Subcutaneous adipose tissue (tissue), 4 donors: ENCODE data around the gene SHC4. TPM values are rescaled to one million over a fixed set of nuclear protein-coding genes. Genes with fewer than 3 reads are reported as not detected.

Experiments
- CTCF ChIP-seq: fragments of 450-650 bp; IDR thresholded peaks from one replicate; pipeline ENCODE4 v1.5.1; 2016; ENCODE audit warnings: low read depth, mild to moderate bottlenecking, control low read depth, antibody characterized with exemption, moderate library complexity
- total RNA-seq, 4 donors: library from RNA; depleted of rRNA; stranded (reverse); fragments of >200 nt; gene quantifications; one replicate each; pipeline ENCODE4 v1.1.0, GENCODE V29; 2016

The SHC4 gene
- total RNA-seq, 4 donors from 2014 or later = 0.38 to 0.85 TPM; not detected in 2

- no peak for TF ChIP-seq CTCF
Measured at GRCh38 chr15:48924528-48925393, 39.0 kb downstream of the SHC4 start.

GRCh38 chr15:48922046-48922445 is 41.7 kb downstream of the SHC4 start:
- no peak for TF ChIP-seq CTCF

GRCh38 chr15:48916721-48917120 is 47.0 kb downstream of the SHC4 start:
- no peak for TF ChIP-seq CTCF

GRCh38 chr15:48915861-48916260 is 47.9 kb downstream of the SHC4 start:
- TF ChIP-seq CTCF = no peak

GRCh38 chr15:48914717-48915116 is 49.0 kb downstream of the SHC4 start:
- no peak for TF ChIP-seq CTCF

GRCh38 chr15:48913141-48913540 is 50.6 kb downstream of the SHC4 start:
- TF ChIP-seq CTCF = no peak

- no peak for TF ChIP-seq CTCF
Measured at GRCh38 chr15:48905847-48906246, 57.9 kb downstream of the SHC4 start.
